SU-DHL-6 (cell line): ENCODE data around the gene PDE4D.
"Not testable (repeated sequence)": the region's sequence is repeated elsewhere in the genome, so short reads cannot be mapped to it uniquely, and the experiment has no call there.

ENCODE experiments used
- H2AFZ ChIP-seq: fragments of 200-600 bp; sonication (generic); 2 replicates; pipeline ENCODE4 v1.6.1; 2014; ENCODE audit warnings: low read depth, mild to moderate bottlenecking, moderate library complexity, mixed read lengths, antibody characterized with exemption, low read length; ENCODE audit not compliant: severe bottlenecking
- H3F3A ChIP-seq: fragments of 200-600 bp; shearing (Covaris generic); 2 replicates; pipeline ENCODE4 v1.6.0; 2016; ENCODE audit warnings: antibody characterized with exemption, mild to moderate bottlenecking; ENCODE audit not compliant: insufficient read depth
- H3K27ac ChIP-seq: fragments of 200-600 bp; sonication (generic); 2 replicates; pipeline ENCODE4 v1.5.1; 2016; ENCODE audit warnings: low read depth, mild to moderate bottlenecking, low read length, moderate library complexity, mixed read lengths
- H3K27me3 ChIP-seq: fragments of 200-600 bp; sonication (generic), shearing (Covaris generic); 2 replicates; pipeline ENCODE4 v1.6.0; 2014; ENCODE audit warnings: mild to moderate bottlenecking, low read length
- H3K36me3 ChIP-seq: fragments of 200-600 bp; sonication (generic); 2 replicates; pipeline ENCODE4 v1.6.1; 2014; ENCODE audit warnings: mild to moderate bottlenecking, low read length, mixed read lengths
- H3K4me2 ChIP-seq: fragments of 300-600, 200-600 bp; shearing (Covaris generic), sonication (generic); 2 replicates; pipeline ENCODE4 v1.6.0; 2014; ENCODE audit warnings: low read length, low read depth, mild to moderate bottlenecking; ENCODE audit not compliant: poor library complexity, severe bottlenecking
- H3K4me3 ChIP-seq: fragments of 200-600 bp; sonication (generic); 2 replicates; pipeline ENCODE4 v1.5.1; 2014; ENCODE audit warnings: antibody characterized with exemption, low read length, mild to moderate bottlenecking, mixed read lengths; ENCODE audit not compliant: insufficient read depth, poor library complexity, severe bottlenecking
- H3K79me2 ChIP-seq: fragments of 200-600 bp; sonication (generic); 2 replicates; pipeline ENCODE4 v1.6.1; 2014; ENCODE audit warnings: mild to moderate bottlenecking, low read length, moderate library complexity; ENCODE audit not compliant: insufficient read depth
- H3K9ac ChIP-seq: fragments of 200-600 bp; sonication (generic); 2 replicates; pipeline ENCODE4 v1.7.0; 2014; ENCODE audit warnings: mild to moderate bottlenecking, low read length
- H3K9me2 ChIP-seq: fragments of 200-600 bp; sonication (generic); replicated peaks from 2 replicates; pipeline ENCODE4 v1.6.1; 2014; ENCODE audit warnings: low read length; ENCODE audit not compliant: insufficient read depth
- H3K9me3 ChIP-seq: fragments of 200-600 bp; sonication (generic); 2 replicates; pipeline ENCODE4 v1.6.1; 2014; ENCODE audit warnings: low read length, mixed read lengths; ENCODE audit not compliant: insufficient read depth
- H4K20me1 ChIP-seq: fragments of 200-600 bp; sonication (generic); 2 replicates; pipeline ENCODE4 v1.6.1; 2014; ENCODE audit warnings: low read depth, mild to moderate bottlenecking, antibody characterized with exemption, low read length, moderate library complexity, mixed read lengths
- CTCF ChIP-seq: fragments of 200-600 bp; sonication (generic); IDR thresholded peaks from one replicate; pipeline ENCODE4 v1.5.1; 2017; ENCODE audit warnings: antibody characterized with exemption, mild to moderate bottlenecking, low read length, moderate library complexity; ENCODE audit not compliant: insufficient read depth, poor library complexity, severe bottlenecking
- EZH2phosphoT487 ChIP-seq: fragments of 200-600 bp; sonication (generic), shearing (Covaris generic); conservative IDR thresholded peaks from 2 replicates; pipeline ENCODE4 v1.6.1; 2018; ENCODE audit warnings: mild to moderate bottlenecking, antibody characterized with exemption, low read length, moderate library complexity, mixed read lengths

Gene PDE4D

DNA sequence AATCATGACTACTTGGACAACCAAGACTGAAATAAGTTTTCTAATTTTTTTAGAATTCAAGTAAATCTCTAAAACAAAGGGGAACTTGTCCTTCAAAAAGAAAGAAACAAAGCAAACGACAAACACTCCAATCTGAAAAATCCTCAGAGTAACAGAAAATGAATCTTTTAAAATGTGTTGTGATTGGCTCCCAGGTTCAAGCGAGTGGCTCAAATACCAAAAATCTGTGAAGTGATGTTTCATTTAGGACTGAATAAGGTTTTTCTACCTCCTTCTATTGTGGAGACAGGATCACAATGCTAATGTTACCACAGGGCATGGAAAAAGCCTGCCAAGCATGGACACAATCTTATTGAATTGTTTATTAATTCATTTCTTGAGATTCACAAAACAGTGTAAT is 895.0 kb downstream of the PDE4D start:
- H2AFZ ChIP-seq: no peak overlapping the region
- no peak overlapping the region for H3K27ac ChIP-seq
- H3K79me2 ChIP-seq: no peaks in the 10 kb centered on the region
- TF ChIP-seq EZH2phosphoT487 (no peak), CTCF (no peak)
- H3K27me3 ChIP-seq: no peaks in the 10 kb centered on the region
- H3K4me3 ChIP-seq: no peak overlapping the region
- H3F3A ChIP-seq: no peaks in the 10 kb centered on the region
- H3K36me3 ChIP-seq: no peaks in the 10 kb centered on the region
- H3K4me2 ChIP-seq: no peak overlapping the region
- no peaks in the 10 kb centered on the region for H4K20me1 ChIP-seq
- H3K9ac ChIP-seq: no peak overlapping the region
- no peaks in the 10 kb centered on the region for H3K9me3 ChIP-seq
- H3K9me2 ChIP-seq: no peaks in the 10 kb centered on the region

GRCh38 chr5:58995779-58996178 is 897.7 kb downstream of the PDE4D start:
- H3K4me2 ChIP-seq, H3K27ac ChIP-seq, H3K27me3 ChIP-seq, H3K4me3 ChIP-seq, H3K79me2 ChIP-seq, H2AFZ ChIP-seq, H3K36me3 ChIP-seq, H3K9me3 ChIP-seq, H3K9me2 ChIP-seq, H3K9ac ChIP-seq, H3F3A ChIP-seq, H4K20me1 ChIP-seq: not testable (repeated sequence)

GRCh38 chr5:58993461-58993860 is 900.1 kb downstream of the PDE4D start:
- no peak overlapping the region for H3K9ac ChIP-seq
- no peak overlapping the region for H2AFZ ChIP-seq
- H3K27me3 ChIP-seq: no peaks in the 10 kb centered on the region
- no peak overlapping the region for H3K4me3 ChIP-seq
- H3K79me2 ChIP-seq: no peaks in the 10 kb centered on the region
- no peaks in the 10 kb centered on the region for H3K9me3 ChIP-seq
- H4K20me1 ChIP-seq: no peaks in the 10 kb centered on the region
- no peak for TF ChIP-seq EZH2phosphoT487
- TF ChIP-seq CTCF: no peak
- H3K9me2 ChIP-seq: no peaks in the 10 kb centered on the region
- H3K36me3 ChIP-seq: no peaks in the 10 kb centered on the region
- no peak overlapping the region for H3K27ac ChIP-seq
- no peaks in the 10 kb centered on the region for H3F3A ChIP-seq
- no peak overlapping the region for H3K4me2 ChIP-seq

GRCh38 chr5:58988938-58989337 is 904.6 kb downstream of the PDE4D start:
- Histone ChIP-seq H4K20me1 (no peaks in the 10 kb centered on the region), H3K4me3 (no peak overlapping the region), H2AFZ (no peak overlapping the region), H3K9ac (no peak overlapping the region), H3K9me2 (no peaks in the 10 kb centered on the region), H3K27ac (no peak overlapping the region), H3K36me3 (no peaks in the 10 kb centered on the region), H3K9me3 (no peaks in the 10 kb centered on the region), H3F3A (no peaks in the 10 kb centered on the region), H3K79me2 (no peaks in the 10 kb centered on the region), H3K4me2 (no peak overlapping the region), H3K27me3 (no peaks in the 10 kb centered on the region)
- TF ChIP-seq CTCF: no peak
- no peak for TF ChIP-seq EZH2phosphoT487
